Smooth muscle cell (in vitro differentiated cells): ENCODE data around the gene KIAA0930. TPM values are rescaled to one million over a fixed set of nuclear protein-coding genes. Genes with fewer than 3 reads are reported as not detected.

Source experiments
- DNase-seq: peaks from one replicate; lab custom pipeline; 2025; ENCODE audit not compliant: unreplicated experiment; lab: John Stamatoyannopoulos, UW
- H2AFZ ChIP-seq: fragments of 200-600 bp; sonication (generic); 2 replicates; pipeline ENCODE4 v1.6.0; 2016; ENCODE audit warnings: antibody characterized with exemption, low read depth, mild to moderate bottlenecking
- H3F3A ChIP-seq: fragments of 200-600 bp; sonication (generic); 2 replicates; pipeline ENCODE4 v1.6.0; 2017; ENCODE audit warnings: antibody characterized with exemption, low read depth
- H3K27ac ChIP-seq: fragments of 200-600 bp; sonication (generic); 2 replicates; pipeline ENCODE4 v1.5.1; 2016; ENCODE audit warnings: low read depth, mild to moderate bottlenecking
- H3K27me3 ChIP-seq: fragments of 200-600 bp; sonication (generic); 2 replicates; pipeline ENCODE4 v1.6.1; 2016; ENCODE audit warnings: low read depth, mild to moderate bottlenecking
- H3K36me3 ChIP-seq: fragments of 200-600 bp; sonication (generic); 2 replicates; pipeline ENCODE4 v1.5.1; 2016; ENCODE audit warnings: low read depth
- H3K4me1 ChIP-seq: fragments of 200-600 bp; sonication (generic); 2 replicates; pipeline ENCODE4 v1.5.1; 2016; ENCODE audit warnings: low read depth
- H3K4me2 ChIP-seq: fragments of 200-600 bp; sonication (generic); 2 replicates; pipeline ENCODE4 v1.6.0; 2016; ENCODE audit warnings: mild to moderate bottlenecking
- H3K4me3 ChIP-seq: fragments of 200-600 bp; sonication (generic); 2 replicates; pipeline ENCODE4 v1.5.1; 2016; ENCODE audit warnings: mild to moderate bottlenecking
- H3K79me2 ChIP-seq: fragments of 200-600 bp; sonication (generic); 2 replicates; pipeline ENCODE4 v1.6.0; 2016; ENCODE audit warnings: low read depth, mild to moderate bottlenecking
- H3K9ac ChIP-seq: fragments of 200-600 bp; sonication (generic); 2 replicates; pipeline ENCODE4 v1.6.0; 2016; ENCODE audit warnings: low read depth
- H3K9me3 ChIP-seq: fragments of 200-600 bp; sonication (generic); replicated peaks from 2 replicates; pipeline ENCODE4 v1.5.1; 2016; ENCODE audit warnings: low read depth
- H4K20me1 ChIP-seq: fragments of 200-600 bp; sonication (generic); 2 replicates; pipeline ENCODE4 v1.6.0; 2016; ENCODE audit warnings: low read depth
- WGBS: methylation state at CpG from one replicate; pipeline ENCODE4 v1.1.7; 2016; ENCODE audit warnings: low lambda C conversion rate; 5-methylcytosine and 5-hydroxymethylcytosine counted together
- polyA plus RNA-seq: library from polyadenylated mRNA; unstranded; fragments of >200 nt; fragmentation: Nextera tagmentation; extraction: Ambion mirVana; gene quantifications from 2 replicates; pipeline ENCODE4 v1.2.1, GENCODE V29; 2016
- total RNA-seq: library from RNA; depleted of rRNA; stranded (reverse); fragments of >200 nt; gene quantifications from 2 replicates; pipeline ENCODE4 v1.2.3, GENCODE V29; 2014
- TF ChIP-seq, protein P1 (sequence below): fragments of 200-600 bp; sonication (generic); IDR thresholded peaks from 2 replicates; pipeline ENCODE4 v1.5.1; 2017; ENCODE audit warnings: borderline replicate concordance, mild to moderate bottlenecking, antibody characterized with exemption; ENCODE audit not compliant: insufficient read depth, poor library complexity, severe bottlenecking

The KIAA0930 gene
- total and polyA plus RNA-seq, 2 experiments from 2014 or later, result 37.6 to 44.8 TPM

DNA sequence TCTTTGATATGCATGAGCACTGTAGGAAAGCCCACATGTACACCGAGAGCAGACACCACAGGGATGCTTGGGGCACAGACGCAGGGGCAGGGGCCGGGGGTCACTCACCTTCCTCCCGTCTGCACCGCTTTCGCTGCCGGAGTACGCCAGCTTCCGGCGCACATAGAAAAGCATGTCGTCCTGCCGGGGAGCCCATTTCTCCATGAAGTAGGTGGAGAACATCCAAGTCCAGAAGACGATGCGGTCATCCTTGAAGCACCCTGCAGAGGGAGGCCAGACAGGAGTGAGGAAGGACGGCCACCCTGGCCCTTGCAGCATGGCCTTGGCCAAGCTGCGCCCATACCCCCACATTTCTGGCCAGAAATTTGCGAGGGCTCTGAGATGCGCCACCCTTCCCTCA is 28.8 kb downstream of the KIAA0930 start:
- Histone ChIP-seq H3F3A (peaks cover 9% of the 10 kb centered on the region), H3K27ac (peak overlapping the region; percentile 89), H3K9ac (peak overlapping the region; percentile 48), H3K4me1 (peaks cover 12% of the 10 kb centered on the region), H3K79me2 (peaks cover 22% of the 10 kb centered on the region), H2AFZ (no peak overlapping the region), H3K9me3 (no peaks in the 10 kb centered on the region), H3K36me3 (no peaks in the 10 kb centered on the region), H3K4me3 (peak overlapping the region; percentile 47), H3K4me2 (peak overlapping the region; percentile 92), H3K27me3 (no peaks in the 10 kb centered on the region), H4K20me1 (peaks cover 44% of the 10 kb centered on the region)
- TF ChIP-seq, protein P1, sequence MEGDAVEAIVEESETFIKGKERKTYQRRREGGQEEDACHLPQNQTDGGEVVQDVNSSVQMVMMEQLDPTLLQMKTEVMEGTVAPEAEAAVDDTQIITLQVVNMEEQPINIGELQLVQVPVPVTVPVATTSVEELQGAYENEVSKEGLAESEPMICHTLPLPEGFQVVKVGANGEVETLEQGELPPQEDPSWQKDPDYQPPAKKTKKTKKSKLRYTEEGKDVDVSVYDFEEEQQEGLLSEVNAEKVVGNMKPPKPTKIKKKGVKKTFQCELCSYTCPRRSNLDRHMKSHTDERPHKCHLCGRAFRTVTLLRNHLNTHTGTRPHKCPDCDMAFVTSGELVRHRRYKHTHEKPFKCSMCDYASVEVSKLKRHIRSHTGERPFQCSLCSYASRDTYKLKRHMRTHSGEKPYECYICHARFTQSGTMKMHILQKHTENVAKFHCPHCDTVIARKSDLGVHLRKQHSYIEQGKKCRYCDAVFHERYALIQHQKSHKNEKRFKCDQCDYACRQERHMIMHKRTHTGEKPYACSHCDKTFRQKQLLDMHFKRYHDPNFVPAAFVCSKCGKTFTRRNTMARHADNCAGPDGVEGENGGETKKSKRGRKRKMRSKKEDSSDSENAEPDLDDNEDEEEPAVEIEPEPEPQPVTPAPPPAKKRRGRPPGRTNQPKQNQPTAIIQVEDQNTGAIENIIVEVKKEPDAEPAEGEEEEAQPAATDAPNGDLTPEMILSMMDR, result no peak
- WGBS, result 76% methylated on average over 18 of the region's 18 CpGs
- no peak for DNase-seq

DNA sequence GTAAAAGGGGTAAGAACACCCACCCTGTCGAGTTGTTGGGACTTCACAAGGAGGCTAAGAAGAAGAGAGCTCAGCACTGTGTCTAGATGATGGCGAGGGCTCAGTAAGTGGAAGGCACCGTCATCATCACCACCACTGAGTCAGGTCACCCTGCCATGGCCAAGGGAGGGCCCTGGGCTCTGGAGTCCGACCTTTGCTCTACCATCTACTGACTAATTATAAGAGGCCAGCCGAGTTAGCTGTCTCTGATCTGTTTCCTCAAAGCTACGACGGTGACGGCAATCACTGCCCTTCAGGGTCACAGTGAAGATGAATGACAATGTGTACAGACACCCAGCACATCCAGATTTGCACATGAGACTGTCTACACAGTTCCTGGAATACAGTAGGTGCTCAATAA is 29.3 kb downstream of the KIAA0930 start:
- WGBS, result 65% methylated on average over 8 of the region's 8 CpGs
- Histone ChIP-seq H3F3A (peaks cover 9% of the 10 kb centered on the region), H3K27me3 (no peaks in the 10 kb centered on the region), H4K20me1 (peaks cover 40% of the 10 kb centered on the region), H3K9me3 (no peaks in the 10 kb centered on the region), H3K27ac (peak overlapping the region; percentile 89), H3K79me2 (peaks cover 22% of the 10 kb centered on the region), H3K4me3 (no peak overlapping the region), H2AFZ (no peak overlapping the region), H3K36me3 (no peaks in the 10 kb centered on the region), H3K4me1 (peaks cover 12% of the 10 kb centered on the region), H3K4me2 (peak overlapping the region; percentile 92), H3K9ac (peak overlapping the region; percentile 48)
- TF ChIP-seq, protein P1, result no peak
- no peak for DNase-seq

DNA sequence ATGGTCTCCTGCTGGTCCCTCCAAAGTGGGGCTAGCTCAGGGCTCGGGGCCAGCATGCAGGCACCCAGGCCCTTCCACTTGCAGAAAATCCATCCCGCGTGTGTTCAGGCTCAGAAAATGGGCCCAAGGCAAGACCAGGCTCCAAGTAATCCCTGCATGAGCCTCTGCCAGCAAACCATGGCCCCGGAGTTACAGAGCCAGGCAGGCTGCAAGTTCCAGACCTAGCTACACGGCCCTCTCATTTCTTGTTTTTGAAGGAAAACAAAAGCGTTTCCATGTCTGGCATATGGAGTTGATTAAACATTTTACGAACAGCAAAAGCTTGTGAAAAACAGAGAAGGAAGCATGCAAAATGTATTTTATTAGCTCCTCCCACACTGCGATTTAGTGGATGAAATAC is 29.7 kb downstream of the KIAA0930 start:
- H4K20me1 ChIP-seq, result peaks cover 35% of the 10 kb centered on the region
- TF ChIP-seq, protein P1, result no peak
- no peak for DNase-seq
- H3K27me3 ChIP-seq, result no peaks in the 10 kb centered on the region
- H3K9me3 ChIP-seq, result no peaks in the 10 kb centered on the region
- H2AFZ ChIP-seq, result no peak overlapping the region
- peaks cover 12% of the 10 kb centered on the region for H3K4me1 ChIP-seq
- no peaks in the 10 kb centered on the region for H3K36me3 ChIP-seq
- H3K4me3 ChIP-seq, result no peak overlapping the region
- peak overlapping the region; percentile 92 for H3K4me2 ChIP-seq
- peak overlapping the region; percentile 48 for H3K9ac ChIP-seq
- peaks cover 17% of the 10 kb centered on the region for H3K79me2 ChIP-seq
- peak overlapping the region; percentile 89 for H3K27ac ChIP-seq
- H3F3A ChIP-seq, result peaks cover 9% of the 10 kb centered on the region
- 41% methylated on average over 8 of the region's 8 CpGs for WGBS

DNA sequence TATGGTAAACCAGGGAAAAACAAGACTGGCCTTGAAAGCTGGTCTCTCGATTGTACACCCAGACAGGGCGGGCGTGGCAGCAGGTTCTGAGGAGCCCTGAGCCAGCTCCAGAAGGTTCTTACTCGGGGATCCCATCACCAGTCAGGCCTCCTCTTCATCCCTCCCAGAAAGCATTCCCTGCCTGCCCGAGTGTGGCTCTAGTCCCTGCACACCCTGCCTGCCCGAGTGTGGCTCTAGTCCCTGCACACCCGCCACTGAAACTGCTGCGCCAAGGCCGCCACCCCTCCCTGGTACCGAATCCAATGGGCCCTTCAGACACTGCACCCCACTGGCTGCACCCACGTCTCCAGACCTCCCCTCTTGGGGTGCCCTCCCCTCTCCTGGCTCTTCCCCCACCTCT is 30.1 kb downstream of the KIAA0930 start:
- no peaks in the 10 kb centered on the region for H3K27me3 ChIP-seq
- no peak overlapping the region for H2AFZ ChIP-seq

More for the DNA sequence above, 30.1 kb downstream of the KIAA0930 start:
- peak overlapping the region; percentile 89 for H3K27ac ChIP-seq
- peaks cover 9% of the 10 kb centered on the region for H3F3A ChIP-seq
- no peaks in the 10 kb centered on the region for H3K36me3 ChIP-seq
- no peak overlapping the region for H3K4me3 ChIP-seq
- TF ChIP-seq, protein P1, result no peak
- H3K79me2 ChIP-seq, result peaks cover 15% of the 10 kb centered on the region
- H4K20me1 ChIP-seq, result peaks cover 31% of the 10 kb centered on the region
- 87% methylated on average over 11 of the region's 11 CpGs for WGBS
- H3K9me3 ChIP-seq, result no peaks in the 10 kb centered on the region
- DNase-seq, result no peak
- peaks cover 12% of the 10 kb centered on the region for H3K4me1 ChIP-seq
- H3K9ac ChIP-seq, result peak overlapping the region; percentile 48
- no peak overlapping the region for H3K4me2 ChIP-seq
